H1 (cell line): ENCODE results near the gene SAMD4A. TPM values are rescaled to one million over a fixed set of nuclear protein-coding genes. Genes with fewer than 3 reads are reported as not detected.

Experiments
- BCL11A ChIP-seq, 2 experiments: IDR thresholded peaks; one replicate each; pipeline ENCODE4 v1.6.1; 2011; ENCODE audit warnings: low read depth in 2 of 2, low read length in 2 of 2, mild to moderate bottlenecking in 2 of 2
- KDM1A ChIP-seq: fragments of 200-600, 300-600 bp; sonication (generic); IDR thresholded peaks from 2 replicates; pipeline ENCODE4 v1.7.1; 2016; ENCODE audit warnings: mild to moderate bottlenecking, low read length, borderline replicate concordance
- SIN3A ChIP-seq, 2 experiments: IDR thresholded peaks in 1 of 2; conservative IDR thresholded peaks in 1 of 2; 2 replicates each; pipeline ENCODE4 v1.6.1; 2011 to 2012; ENCODE audit warnings: low read length in 2 of 2, improper control_type of control experiment in 1 of 2, low read depth in 1 of 2, mild to moderate bottlenecking in 1 of 2
- SIX5 ChIP-seq: IDR thresholded peaks from 2 replicates; pipeline ENCODE4 v1.6.1; 2011; ENCODE audit warnings: mild to moderate bottlenecking, low read depth, low read length
- TAF7 ChIP-seq: optimal IDR thresholded peaks from 2 replicates; pipeline ENCODE3; 2011; ENCODE audit warnings: low read depth, mild to moderate bottlenecking, inconsistent platforms, low read length, moderate library complexity, borderline replicate concordance
- polyA plus RNA-seq, 7 experiments: library from polyadenylated mRNA; depleted of rRNA in 3 of 7; stranded (reverse) in 5 of 7; unstranded in 2 of 7; fragments of >200 nt in 5 of 7; fragments of 200-250 nt in 2 of 7; gene quantifications; 1 replicate in 5 of 7; 2 replicates in 1 of 7; 4 replicates in 1 of 7; pipeline versions ENCODE4 v1.2.1 to v1.2.3, GENCODE V29; 2011 to 2013; ENCODE audit warnings: missing spikeins in 2 of 7, mixed read lengths in 2 of 7
- total RNA-seq: library from RNA; stranded (reverse); fragmentation: NEBNext Ultra II Directional; extraction: Animal tissue kit (Norgen Biotek cat#: 25700); gene quantifications from 2 replicates; pipeline ENCODE4 v1.2.1, GENCODE V29; 2021

SAMD4A gene
- total and polyA plus RNA-seq, 2 of the 8 experiments (the other 6 are each of a cell fraction or from before 2014, with no cell fraction given), result 2.4 to 12.3 TPM

DNA sequence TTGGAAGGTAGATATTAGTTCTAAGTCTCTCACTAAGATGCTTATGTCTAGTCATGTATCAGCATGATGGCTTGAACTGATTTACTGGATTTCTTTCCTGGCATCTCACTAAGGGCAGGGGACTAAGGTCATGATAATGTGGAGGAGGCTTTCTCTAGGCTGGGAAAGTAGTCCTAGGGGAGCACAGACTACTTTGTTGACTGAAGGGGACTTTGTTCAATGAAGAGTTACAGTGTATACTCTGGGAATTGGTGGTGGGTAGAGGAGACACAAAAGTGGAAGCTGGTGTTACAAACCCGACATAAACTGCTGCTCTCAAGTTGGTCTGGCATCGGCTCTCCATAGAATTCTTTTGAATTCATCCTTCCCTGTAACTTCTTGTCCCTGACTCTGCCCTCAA, 75.2 kb downstream of the SAMD4A start (continued):
- no peak for TF ChIP-seq BCL11A (IDR thresholded peaks at IDR 0.05; ENCODE audit: low read depth in 2 of 2, low read length in 2 of 2)
- no peak for TF ChIP-seq SIN3A (conservative IDR thresholded peaks at IDR 0.05 in 1 of 2, IDR thresholded peaks at IDR 0.05 in 1 of 2; ENCODE audit: low read depth in 1 of 2, low read length in 2 of 2)
- no peak for TF ChIP-seq TAF7
- no peak for TF ChIP-seq KDM1A
- TF ChIP-seq SIX5, result no peak
- TF ChIP-seq, all 59 proteins: peak for 0
